GM19238 (cell line): Measurements from ENCODE around the gene HSPA12A.

ENCODE experiments used
- DNase-seq: peaks from one replicate; pipeline ENCODE4 v3.0.0; 2011; ENCODE audit warnings: low spot score; ENCODE audit not compliant: insufficient read length

The HSPA12A gene

GRCh38 chr10:116692225-116692624, 50.1 kb downstream of the HSPA12A start:
- no peak for DNase-seq

- DNase-seq = no peak
These were observed 50.7 kb downstream of the HSPA12A start for GRCh38 chr10:116691635-116692034.

- no peak for DNase-seq
These were observed 51.7 kb downstream of the HSPA12A start for GRCh38 chr10:116690356-116691322.

GRCh38 chr10:116689744-116690143, 52.6 kb downstream of the HSPA12A start:
- no peak for DNase-seq

- no peak for DNase-seq
These were observed 53.4 kb downstream of the HSPA12A start for GRCh38 chr10:116688741-116689495.

GRCh38 chr10:116688241-116688711, 54.1 kb downstream of the HSPA12A start:
- no peak for DNase-seq

- DNase-seq = no peak
These were observed 54.7 kb downstream of the HSPA12A start for GRCh38 chr10:116687633-116688032.

GRCh38 chr10:116686632-116687031, 55.7 kb downstream of the HSPA12A start:
- DNase-seq = no peak

- no peak for DNase-seq
These were observed 56.6 kb downstream of the HSPA12A start for GRCh38 chr10:116685807-116686206.

GRCh38 chr10:116684781-116685180, 57.6 kb downstream of the HSPA12A start:
- DNase-seq = no peak

GRCh38 chr10:116683821-116684220, 58.5 kb downstream of the HSPA12A start:
- DNase-seq = no peak

GRCh38 chr10:116683166-116683565, 59.2 kb downstream of the HSPA12A start:
- DNase-seq = no peak

GRCh38 chr10:116679351-116679750, 63.0 kb downstream of the HSPA12A start:
- DNase-seq = no peak

GRCh38 chr10:116676633-116677032, 65.7 kb downstream of the HSPA12A start:
- DNase-seq = no peak

GRCh38 chr10:116676118-116676517, 66.2 kb downstream of the HSPA12A start:
- DNase-seq = no peak

GRCh38 chr10:116674901-116675423, 67.4 kb downstream of the HSPA12A start:
- no peak for DNase-seq

GRCh38 chr10:116673866-116674265, 68.5 kb downstream of the HSPA12A start:
- DNase-seq = no peak

GRCh38 chr10:116672891-116673290, 69.5 kb downstream of the HSPA12A start:
- DNase-seq = no peak

GRCh38 chr10:116671274-116671926, 71.0 kb downstream of the HSPA12A start:
- no peak for DNase-seq

GRCh38 chr10:116670706-116671105, 71.7 kb downstream of the HSPA12A start:
- DNase-seq = no peak
